H9 (cell line): ENCODE measurements around the gene NCL. TPM values are rescaled to one million over a fixed set of nuclear protein-coding genes. Genes with fewer than 3 reads are reported as not detected.

ENCODE experiments used
- DNase-seq: peaks from one replicate; pipeline ENCODE4 v3.0.0-alpha.2; 2017
- H2AFZ ChIP-seq: one replicate; pipeline ENCODE4 v1.6.1; 2013; ENCODE audit warnings: mild to moderate bottlenecking, low read length, control low read depth, moderate library complexity
- H2AK5ac ChIP-seq: 2 replicates; pipeline ENCODE4 v1.6.1; 2013; ENCODE audit warnings: low read length, control low read depth, mixed read lengths; ENCODE audit not compliant: insufficient read length
- H2BK120ac ChIP-seq: one replicate; pipeline ENCODE4 v1.6.1; 2013; ENCODE audit warnings: low read depth, mild to moderate bottlenecking, low read length, control low read depth, inconsistent platforms; ENCODE audit not compliant: poor library complexity, severe bottlenecking
- H2BK12ac ChIP-seq: 2 replicates; pipeline ENCODE4 v1.6.1; 2013; ENCODE audit warnings: low read length, control low read depth, mixed read lengths, low read depth; ENCODE audit not compliant: insufficient read length
- H2BK15ac ChIP-seq: 2 replicates; pipeline ENCODE4 v1.6.1; 2013; ENCODE audit warnings: low read depth, low read length, control low read depth
- H2BK20ac ChIP-seq: one replicate; pipeline ENCODE4 v1.6.1; 2013; ENCODE audit warnings: low read depth, mild to moderate bottlenecking, low read length, control low read depth, inconsistent platforms; ENCODE audit not compliant: poor library complexity, severe bottlenecking
- H2BK5ac ChIP-seq: 2 replicates; pipeline ENCODE4 v1.6.1; 2013; ENCODE audit warnings: low read length, control low read depth, mixed read lengths; ENCODE audit not compliant: insufficient read length
- H3K14ac ChIP-seq: 2 replicates; pipeline ENCODE4 v1.6.1; 2013; ENCODE audit warnings: low read length, control low read depth; ENCODE audit not compliant: insufficient read depth
- H3K18ac ChIP-seq: 2 replicates; pipeline ENCODE4 v1.6.1; 2013; ENCODE audit warnings: low read depth, mild to moderate bottlenecking, mixed read lengths, low read length, control low read depth; ENCODE audit not compliant: insufficient read length
- H3K23ac ChIP-seq: 2 replicates; pipeline ENCODE4 v1.6.1; 2013; ENCODE audit warnings: low read length, control low read depth, mixed read lengths, low read depth; ENCODE audit not compliant: insufficient read length
- H3K23me2 ChIP-seq: 2 replicates; pipeline ENCODE4 v1.6.1; 2013; ENCODE audit warnings: low read depth, mild to moderate bottlenecking, mixed read lengths, low read length, control low read depth; ENCODE audit not compliant: insufficient read length, poor library complexity, severe bottlenecking
- H3K27ac ChIP-seq: 2 replicates; pipeline ENCODE4 v1.5.1; 2013; ENCODE audit warnings: low read length, control low read depth, mixed read lengths, low read depth; ENCODE audit not compliant: insufficient read length
- H3K27me3 ChIP-seq: 2 replicates; pipeline ENCODE4 v1.6.1; 2013; ENCODE audit warnings: low read length, control low read depth, inconsistent platforms; ENCODE audit not compliant: insufficient read depth
- H3K4ac ChIP-seq: 2 replicates; pipeline ENCODE4 v1.6.1; 2013; ENCODE audit warnings: low read depth, mild to moderate bottlenecking, control low read depth, inconsistent platforms, low read length, moderate library complexity
- H3K4me1 ChIP-seq: 2 replicates; pipeline ENCODE4 v1.6.1; 2013; ENCODE audit warnings: low read length, control low read depth, inconsistent platforms; ENCODE audit not compliant: insufficient read depth
- H3K4me2 ChIP-seq: 2 replicates; pipeline ENCODE4 v1.6.1; 2013; ENCODE audit warnings: low read length, control low read depth, mixed read lengths; ENCODE audit not compliant: insufficient read length, insufficient read depth
- H3K56ac ChIP-seq: 2 replicates; pipeline ENCODE4 v1.6.1; 2013; ENCODE audit warnings: low read depth, mild to moderate bottlenecking, mixed read lengths, low read length, control low read depth; ENCODE audit not compliant: insufficient read length
- H3K79me1 ChIP-seq: 2 replicates; pipeline ENCODE4 v1.6.1; 2013; ENCODE audit warnings: low read depth, mild to moderate bottlenecking, moderate library complexity, low read length, control low read depth, inconsistent platforms; ENCODE audit not compliant: insufficient read depth, poor library complexity, severe bottlenecking
- H3K79me2 ChIP-seq: 2 replicates; pipeline ENCODE4 v1.6.1; 2013; ENCODE audit warnings: low read length, control low read depth, inconsistent platforms; ENCODE audit not compliant: insufficient read depth
- H3K9ac ChIP-seq: 2 replicates; pipeline ENCODE4 v1.6.1; 2013; ENCODE audit warnings: low read length, control low read depth, mixed read lengths; ENCODE audit not compliant: insufficient read length; ENCODE audit errors: extremely low read depth
- H3K9me3 ChIP-seq: one replicate; pipeline ENCODE4 v1.6.1; 2013; ENCODE audit warnings: low read depth, low read length, inconsistent platforms; ENCODE audit not compliant: control insufficient read depth
- H3T11ph ChIP-seq: one replicate; pipeline ENCODE4 v1.6.1; 2013; ENCODE audit warnings: mild to moderate bottlenecking, low read length, control low read depth, inconsistent platforms
- H4K20me1 ChIP-seq: one replicate; pipeline ENCODE4 v1.6.1; 2013; ENCODE audit not compliant: control insufficient read depth, insufficient read length, insufficient read depth
- H4K5ac ChIP-seq: 2 replicates; pipeline ENCODE4 v1.6.1; 2013; ENCODE audit warnings: low read depth, mild to moderate bottlenecking, mixed read lengths, low read length, control low read depth; ENCODE audit not compliant: insufficient read length
- H4K8ac ChIP-seq: replicated peaks from 2 replicates; pipeline ENCODE4 v1.6.1; 2013; ENCODE audit warnings: low read length, control low read depth, mixed read lengths, low read depth; ENCODE audit not compliant: insufficient read length
- H4K91ac ChIP-seq: 2 replicates; pipeline ENCODE4 v1.6.1; 2013; ENCODE audit warnings: low read depth, mild to moderate bottlenecking, moderate library complexity, mixed read lengths, low read length, control low read depth; ENCODE audit not compliant: insufficient read length
- H3K27ac Mint-ChIP-seq, 3 experiments: 2 replicates in 2 of 3; 3 replicates in 1 of 3; pipeline ENCODE4 v1.8.0; 2020 to 2021; ENCODE audit warnings: mixed read lengths in 3 of 3, mild to moderate bottlenecking in 1 of 3, moderate library complexity in 1 of 3
- H3K27me3 Mint-ChIP-seq: 2 replicates; pipeline ENCODE4 v1.8.0; 2021; ENCODE audit warnings: low read depth, mild to moderate bottlenecking, moderate library complexity, mixed read lengths
- H3K36me3 Mint-ChIP-seq, 3 experiments: 2 replicates in 2 of 3; 3 replicates in 1 of 3; pipeline ENCODE4 v1.8.0; 2020 to 2021; ENCODE audit warnings: low read depth in 3 of 3, mixed read lengths in 3 of 3; ENCODE audit not compliant: insufficient read depth in 1 of 3
- H3K4me1 Mint-ChIP-seq, 2 experiments: 2 replicates each; pipeline ENCODE4 v1.8.0; 2020; ENCODE audit warnings: mixed read lengths in 2 of 2
- H3K4me3 Mint-ChIP-seq, 2 experiments: 2 replicates in 1 of 2; 3 replicates in 1 of 2; pipeline ENCODE4 v1.8.0; 2020 to 2021; ENCODE audit warnings: mild to moderate bottlenecking in 2 of 2, mixed read lengths in 2 of 2, moderate library complexity in 1 of 2
- H3K9me3 Mint-ChIP-seq, 2 experiments: 2 replicates in 1 of 2; 3 replicates in 1 of 2; pipeline ENCODE4 v1.8.0; 2020; ENCODE audit warnings: mild to moderate bottlenecking in 2 of 2, mixed read lengths in 2 of 2, moderate library complexity in 1 of 2
- CTCF ChIP-seq: fragments of 200-600 bp; sonication (generic); conservative IDR thresholded peaks from 3 replicates; pipeline ENCODE4 v1.8.0; 2021; ENCODE audit warnings: antibody characterized with exemption, mild to moderate bottlenecking
- WGBS: extraction: QIAGEN DNeasy Blood & Tissue Kit; methylation state at CpG from one replicate; pipeline ENCODE4 v1.1.7; 2013; ENCODE audit warnings: missing lambda C conversion rate, low lambda C conversion rate, mixed read lengths; ENCODE audit not compliant: insufficient read length; ENCODE audit errors: extremely low coverage; 5-methylcytosine and 5-hydroxymethylcytosine counted together
- total RNA-seq: library from RNA; stranded (reverse); gene quantifications from 2 replicates; pipeline ENCODE4 v1.2.1, GENCODE V29; 2021

Gene NCL
- total RNA-seq, 1 experiment from 2014 or later: 1,269 TPM

GRCh38 chr2:231479455-231479854 is 15.2 kb upstream of the NCL start:
- Histone ChIP-seq H3K9ac (no peak overlapping the region), H4K8ac (no peak overlapping the region), H3K27me3 (no peaks in the 10 kb centered on the region), H2BK5ac (no peak overlapping the region), H4K20me1 (no peaks in the 10 kb centered on the region), H3K27ac (no peak overlapping the region), H3K56ac (no peak overlapping the region), H3K9me3 (no peaks in the 10 kb centered on the region), H3K23me2 (no peaks in the 10 kb centered on the region), H2BK20ac (no peak overlapping the region), H2AK5ac (no peak overlapping the region), H2BK15ac (no peak overlapping the region), H3K14ac (no peak overlapping the region), H4K91ac (no peak overlapping the region), H3K79me1 (no peaks in the 10 kb centered on the region), H4K5ac (no peak overlapping the region), H3K79me2 (no peaks in the 10 kb centered on the region), H3K4ac (no peak overlapping the region), H2BK12ac (no peak overlapping the region), H2AFZ (no peak overlapping the region), H3T11ph (no peak overlapping the region), H3K23ac (no peak overlapping the region), H3K18ac (no peak overlapping the region), H3K4me2 (no peak overlapping the region), H2BK120ac (no peak overlapping the region), H3K4me1 (no peaks in the 10 kb centered on the region)
- Mint-ChIP-seq H3K9me3 (peaks cover 0 to 1% of the 10 kb centered on the region in 2 experiments; a peak in 1 of 5 replicates), H3K4me1 (peaks cover 0 to 5% of the 10 kb centered on the region in 2 experiments; a peak in 1 of 4 replicates), H3K4me3 (no peak overlapping the region), H3K27ac (peak overlapping the region in 1 of 3 experiments; percentile 63; a peak in 1 of 7 replicates), H3K36me3 (no peaks in the 10 kb centered on the region), H3K27me3 (no peaks in the 10 kb centered on the region)
- TF ChIP-seq CTCF: no peak
- WGBS: no CpG with 5 or more reads among the region's 9 CpGs
- DNase-seq: no peak
